Chondrocyte (in vitro differentiated cells): ENCODE measurements around the gene NKAPD1. TPM values are rescaled to one million over a fixed set of nuclear protein-coding genes. Genes with fewer than 3 reads are reported as not detected.
"Not testable (repeated sequence)": the region's sequence is repeated elsewhere in the genome, so short reads cannot be mapped to it uniquely, and the experiment has no call there.

Experiments used
- DNase-seq: peaks from one replicate; pipeline ENCODE4 v3.0.0; 2021; ENCODE audit warnings: mixed read lengths, low spot score
- H3K27ac Mint-ChIP-seq: one replicate; pipeline ENCODE4 v1.8.0; 2021; ENCODE audit warnings: mild to moderate bottlenecking, moderate library complexity, mixed read lengths; ENCODE audit not compliant: unreplicated experiment
- H3K27me3 Mint-ChIP-seq: 2 replicates; pipeline ENCODE4 v1.8.0; 2021; ENCODE audit warnings: low read depth, mixed read lengths
- H3K36me3 Mint-ChIP-seq: 2 replicates; pipeline ENCODE4 v1.8.0; 2021; ENCODE audit warnings: low read depth, mixed read lengths
- H3K4me1 Mint-ChIP-seq: 2 replicates; pipeline ENCODE4 v1.8.0; 2021; ENCODE audit warnings: low read depth, mild to moderate bottlenecking, mixed read lengths
- H3K4me3 Mint-ChIP-seq: one replicate; pipeline ENCODE4 v1.8.0; 2021; ENCODE audit warnings: mild to moderate bottlenecking, moderate library complexity, mixed read lengths; ENCODE audit not compliant: unreplicated experiment
- H3K9me3 Mint-ChIP-seq: 2 replicates; pipeline ENCODE4 v1.8.0; 2021; ENCODE audit warnings: low read depth, mixed read lengths
- CTCF ChIP-seq: fragments of 200-600 bp; sonication (generic); IDR thresholded peaks from 2 replicates; pipeline ENCODE4 v1.5.0; 2021; ENCODE audit warnings: antibody characterized with exemption, mild to moderate bottlenecking, moderate library complexity
- long read RNA-seq: library from polyadenylated mRNA; stranded (forward); transcript quantifications from one replicate; pipeline ENCODE4 v2.0.0, GENCODE V29; 2021
- total RNA-seq: library from RNA; stranded (reverse); gene quantifications from 3 replicates; pipeline ENCODE4 v1.2.1, GENCODE V29; 2021

Gene NKAPD1
- 15.5 to 18.5 TPM (median 18.2 TPM) in 3 replicates for total RNA-seq
- long read RNA-seq, transcript NKAPD1-202 (6 exons, 3,669 nt): major isoform, 7 of 13 reads
- long read RNA-seq, partial matches to known transcripts: 0 of 13 reads
- long read RNA-seq, other reads (novel, unspliced or antisense): 3 of 13 reads

- TF ChIP-seq CTCF: peak; percentile 50
- Mint-ChIP-seq H3K27me3 (no peaks in the 10 kb centered on the region), H3K27ac (peak within 1 kb of the TSS; percentile 99), H3K9me3 (no peaks in the 10 kb centered on the region), H3K4me1 (peaks cover 31% of the 10 kb centered on the region), H3K4me3 (peak within 1 kb of the TSS; percentile 90), H3K36me3 (peaks cover 12% of the 10 kb centered on the region)
- no peak for DNase-seq
Observed at GRCh38 chr11:112073941-112074811, at the start of gene NKAPD1, which contains the start of gene PIH1D2. NKAPD1 (plus strand) TSS chr11:112074299; CDS start chr11:112075575, 1,276 bp downstream. PIH1D2 (minus strand) TSS chr11:112074017; CDS start chr11:112073174, 843 bp downstream.

- no peaks in the 10 kb centered on the region for H3K9me3 Mint-ChIP-seq
- peaks cover 23% of the 10 kb centered on the region for H3K4me1 Mint-ChIP-seq
- H3K36me3 Mint-ChIP-seq: peaks cover 17% of the 10 kb centered on the region
- DNase-seq: peak; percentile 94
- peak; percentile 9 for TF ChIP-seq CTCF
- peak within 1 kb of the TSS; percentile 99 for H3K4me3 Mint-ChIP-seq
- no peaks in the 10 kb centered on the region for H3K27me3 Mint-ChIP-seq
- H3K27ac Mint-ChIP-seq: peak within 1 kb of the TSS; percentile 90
Observed at GRCh38 chr11:112024773-112025678, 49.1 kb upstream of the NKAPD1 start, which contains the start of gene DLAT. DLAT (plus strand) TSS chr11:112025408; CDS start chr11:112025473, 65 bp downstream.

GRCh38 chr11:112025707-112026106 lies 48.4 kb upstream of the NKAPD1 start:
- H3K27me3 Mint-ChIP-seq: no peaks in the 10 kb centered on the region
- no peak for DNase-seq
- H3K36me3 Mint-ChIP-seq: peaks cover 18% of the 10 kb centered on the region
- peak overlapping the region; percentile 99 for H3K4me3 Mint-ChIP-seq
- peak overlapping the region; percentile 90 for H3K27ac Mint-ChIP-seq
- no peak for TF ChIP-seq CTCF
- H3K4me1 Mint-ChIP-seq: peaks cover 23% of the 10 kb centered on the region
- no peaks in the 10 kb centered on the region for H3K9me3 Mint-ChIP-seq

GRCh38 chr11:112026784-112027410 lies 47.2 kb upstream of the NKAPD1 start:
- Mint-ChIP-seq H3K36me3 (peaks cover 20% of the 10 kb centered on the region), H3K4me1 (peaks cover 23% of the 10 kb centered on the region)
- H3K27ac Mint-ChIP-seq, H3K27me3 Mint-ChIP-seq, H3K4me3 Mint-ChIP-seq, H3K9me3 Mint-ChIP-seq, DNase-seq: not testable (repeated sequence)

GRCh38 chr11:112029460-112029859 lies 44.6 kb upstream of the NKAPD1 start:
- peaks cover 27% of the 10 kb centered on the region for H3K36me3 Mint-ChIP-seq
- TF ChIP-seq CTCF: no peak
- H3K4me1 Mint-ChIP-seq: peaks cover 14% of the 10 kb centered on the region
- no peaks in the 10 kb centered on the region for H3K27me3 Mint-ChIP-seq
- no peak overlapping the region for H3K4me3 Mint-ChIP-seq
- no peak overlapping the region for H3K27ac Mint-ChIP-seq
- no peaks in the 10 kb centered on the region for H3K9me3 Mint-ChIP-seq
- DNase-seq: no peak
